ENCODE measurements around the gene IGFBP5.

GRCh38 chr2:216685327-216685875 is 9.9 kb downstream of the IGFBP5 start:
- no peak for TF ChIP-seq ESRRA (IDR thresholded peaks at IDR 0.05; ENCODE audit: borderline replicate concordance, low read depth)
- no peak for TF ChIP-seq AFF1 (IDR thresholded peaks at IDR 0.05; ENCODE audit: low read depth in 1 of 2, partially characterized antibody in 2 of 2)
- no peak for TF ChIP-seq POLR2AphosphoS2 (IDR thresholded peaks at IDR 0.05; ENCODE audit: low read length)

Data from K562 (cell line).